Tibial nerve (tissue), 4 donors: ENCODE measurements around the gene ELL.

Source experiments
- CTCF ChIP-seq, 5 experiments: fragments of 200-600 bp in 3 of 5; fragments of 450-650 bp in 2 of 5; sonication (generic) in 3 of 5; IDR thresholded peaks; one replicate each; pipeline ENCODE4 v1.5.1; 2016 to 2019; ENCODE audit warnings: antibody characterized with exemption in 5 of 5, mild to moderate bottlenecking in 3 of 5, moderate library complexity in 2 of 5
- EP300 ChIP-seq, 2 donors: sonication (generic); formaldehyde crosslinking; IDR thresholded peaks; one replicate each; pipeline ENCODE4 v1.6.1; 2017; ENCODE audit warnings: antibody characterized with exemption in 2 of 2, mild to moderate bottlenecking in 1 of 2
- POLR2A ChIP-seq, 2 donors: fragments of 450-650 bp; IDR thresholded peaks; one replicate each; pipeline ENCODE4 v1.6.1; 2017; ENCODE audit warnings: antibody characterized with exemption in 2 of 2, mild to moderate bottlenecking in 2 of 2, moderate library complexity in 2 of 2

GRCh38 chr19:18424890-18425514 is 96.9 kb downstream of the ELL start:
- TF ChIP-seq POLR2A (IDR thresholded peaks at IDR 0.05), result no peak
- no peak for TF ChIP-seq CTCF (IDR thresholded peaks at IDR 0.05)
- TF ChIP-seq EP300 (IDR thresholded peaks at IDR 0.05), result no peak
